Choroid plexus epithelial cell (primary cell): ENCODE results near the gene WSB1.

Experiments used
- DNase-seq: peaks from one replicate; pipeline ENCODE4 v3.0.0-alpha.2; 2010; ENCODE audit warnings: low read depth
- H3K4me3 ChIP-seq: 2 replicates; pipeline ENCODE4 v1.5.1; 2011; ENCODE audit warnings: low read depth, mild to moderate bottlenecking, control low read depth, low read length, moderate library complexity
- CTCF ChIP-seq: conservative IDR thresholded peaks from 2 replicates; pipeline ENCODE4 v1.5.1; 2011; ENCODE audit warnings: low read depth, mild to moderate bottlenecking, control low read depth, inconsistent platforms, low read length, moderate library complexity

The WSB1 gene

DNA sequence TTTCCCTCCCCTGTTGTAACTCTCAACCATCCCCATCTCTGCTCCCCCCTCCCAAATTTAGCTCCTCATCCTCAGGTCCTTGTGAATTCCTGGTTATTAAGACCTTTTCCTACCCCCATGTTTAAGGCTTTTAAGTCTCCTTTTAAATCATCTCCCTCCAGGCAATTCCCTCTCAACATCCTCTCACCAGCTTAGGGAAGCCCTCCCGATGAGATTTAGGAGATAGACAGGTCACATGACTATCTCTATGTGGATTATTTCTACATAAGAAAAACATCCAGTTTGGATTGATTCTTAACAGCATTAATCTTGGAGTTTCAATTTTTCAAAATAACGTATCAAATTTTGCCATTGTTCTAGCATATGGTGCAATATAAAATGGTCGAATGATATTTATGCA, 12.5 kb upstream of the WSB1 start:
- TF ChIP-seq CTCF: no peak
- H3K4me3 ChIP-seq: no peak overlapping the region
- no peak for DNase-seq

- no peak overlapping the region for H3K4me3 ChIP-seq
- TF ChIP-seq CTCF: no peak
- peak; percentile 73 for DNase-seq
Measured at GRCh38 chr17:27282054-27282551, 11.8 kb upstream of the WSB1 start.

DNA sequence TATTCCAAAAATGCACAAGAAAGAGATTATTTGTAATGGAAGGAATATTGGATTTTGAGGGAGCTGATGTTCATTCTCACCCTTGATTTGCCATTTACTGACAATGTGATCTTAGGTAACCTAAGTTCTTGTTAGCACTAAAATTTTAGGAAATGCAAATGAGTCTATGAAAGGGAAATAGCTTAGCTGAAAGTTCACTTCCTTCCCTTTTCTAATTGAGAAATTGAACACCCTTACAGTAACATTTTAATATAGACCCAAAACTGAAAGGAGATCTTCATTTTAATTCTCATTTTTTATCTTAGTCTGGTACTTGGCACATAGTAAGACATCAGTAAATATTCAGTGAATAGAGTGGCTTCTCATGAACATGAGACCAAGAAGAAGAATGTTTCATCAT, 10.9 kb upstream of the WSB1 start:
- no peak for TF ChIP-seq CTCF
- DNase-seq: no peak
- H3K4me3 ChIP-seq: no peak overlapping the region

DNA sequence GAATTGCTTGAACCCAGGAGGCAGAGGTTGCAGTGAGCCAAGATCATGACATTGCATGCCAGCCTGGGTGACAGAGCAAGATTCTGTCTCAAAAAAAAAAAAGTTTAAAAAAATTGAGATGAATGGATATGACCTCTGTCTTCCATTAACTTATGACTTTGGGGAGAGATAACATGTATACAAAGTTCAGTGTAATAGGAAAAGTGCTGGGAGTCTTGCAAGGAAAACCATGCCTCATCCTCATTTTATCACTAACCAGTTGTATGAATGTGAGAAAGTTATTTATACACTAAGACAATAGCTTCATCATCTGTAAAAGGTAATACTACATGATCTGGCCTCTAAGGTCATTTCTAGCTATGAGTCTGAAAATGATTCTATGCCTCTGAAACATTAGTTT, 10.2 kb upstream of the WSB1 start:
- no peak overlapping the region for H3K4me3 ChIP-seq
- TF ChIP-seq CTCF: no peak

DNA sequence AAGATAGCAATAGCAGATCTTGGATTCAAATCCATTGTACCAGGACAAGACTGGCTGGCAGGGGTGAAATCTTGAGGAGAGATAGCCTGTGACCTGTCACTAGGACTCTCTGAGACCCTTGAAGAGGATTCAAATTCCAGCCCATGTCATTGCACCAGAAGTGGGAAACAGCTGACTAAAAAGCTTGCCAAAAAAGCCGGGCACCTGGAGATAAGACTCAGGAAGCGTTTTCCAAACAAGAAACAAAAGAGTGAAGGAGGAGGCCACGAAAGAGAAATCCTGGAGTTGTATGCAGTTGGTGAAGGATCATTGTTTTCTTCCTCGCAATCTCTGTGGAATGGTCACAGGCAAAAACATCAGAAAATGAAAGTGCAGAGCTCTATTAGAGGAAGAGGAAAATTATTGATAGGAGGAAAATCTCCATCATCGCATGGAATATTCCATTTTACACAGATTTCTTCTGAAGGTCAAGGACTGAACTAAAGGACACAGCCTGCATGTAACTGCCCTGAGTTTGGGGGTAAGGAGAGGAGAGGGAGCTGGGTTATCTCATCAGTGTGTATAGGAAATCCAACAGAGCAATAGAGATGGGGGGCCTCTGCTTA, 9.0 kb upstream of the WSB1 start:
- TF ChIP-seq CTCF: no peak
- no peak overlapping the region for H3K4me3 ChIP-seq
- no peak for DNase-seq

More for the DNA sequence above, 10.2 kb upstream of the WSB1 start:
- DNase-seq: no peak

- DNase-seq: no peak
- no peak for TF ChIP-seq CTCF
- H3K4me3 ChIP-seq: no peak overlapping the region
Measured at GRCh38 chr17:27285516-27285915, 8.4 kb upstream of the WSB1 start.

GRCh38 chr17:27288183-27288582, 5.7 kb upstream of the WSB1 start:
- H3K4me3 ChIP-seq: no peak overlapping the region
- DNase-seq: no peak
- no peak for TF ChIP-seq CTCF
